HG02981 (cell line): ENCODE measurements around the gene KLKB1.
A peak's percentile ranks its signal among the peaks of the same experiment; 100 is the strongest.

ENCODE experiments used
- ATAC-seq: cut with Tn5 transposase; IDR thresholded peaks from one replicate; pipeline ENCODE4 v1.9.1; 2021; ENCODE audit warnings: mild to moderate bottlenecking, moderate library complexity; ENCODE audit not compliant: unreplicated experiment

The KLKB1 gene

GRCh38 chr4:186227221-186227620 lies at the start of gene KLKB1:
Gene KLKB1, plus strand, starts transcription at chr4:186227507. Its CDS starts 689 bp downstream, at chr4:186228196.
- ATAC-seq = no peak

DNA sequence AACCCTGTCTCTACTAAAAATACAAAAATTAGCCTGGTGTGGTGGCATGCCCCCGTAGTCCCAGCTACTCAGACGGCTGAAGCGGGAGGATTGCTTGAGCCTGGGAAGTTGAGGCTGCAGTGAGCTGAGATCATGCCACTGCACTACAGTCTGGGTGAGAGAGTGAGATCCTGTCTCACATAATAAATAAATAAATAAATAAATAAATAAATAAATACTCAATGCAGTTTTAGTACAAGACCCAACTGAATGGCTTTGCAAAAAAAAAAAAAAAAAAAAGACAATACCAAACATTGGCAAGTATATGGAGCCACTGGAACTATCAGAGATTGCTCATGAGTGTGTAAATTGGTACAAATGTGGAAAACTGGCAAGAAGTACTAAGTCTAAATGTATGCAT lies 39.2 kb upstream of the KLKB1 start:
- no peak for ATAC-seq

GRCh38 chr4:186189656-186190055 lies 37.7 kb upstream of the KLKB1 start:
- ATAC-seq = no peak

- peak; percentile 29 for ATAC-seq
These were observed 36.6 kb upstream of the KLKB1 start for GRCh38 chr4:186190581-186191199.

GRCh38 chr4:186191200-186192065 lies 35.9 kb upstream of the KLKB1 start, which contains the start of gene CYP4V2:
Gene CYP4V2, plus strand, starts transcription at chr4:186191567. Its CDS starts 257 bp downstream, at chr4:186191824.
- ATAC-seq = peak; percentile 85

- peak; percentile 9 for ATAC-seq
These were observed 35.2 kb upstream of the KLKB1 start for GRCh38 chr4:186192066-186192612.

- ATAC-seq = no peak
These were observed 33.5 kb upstream of the KLKB1 start for GRCh38 chr4:186193851-186194250.

DNA sequence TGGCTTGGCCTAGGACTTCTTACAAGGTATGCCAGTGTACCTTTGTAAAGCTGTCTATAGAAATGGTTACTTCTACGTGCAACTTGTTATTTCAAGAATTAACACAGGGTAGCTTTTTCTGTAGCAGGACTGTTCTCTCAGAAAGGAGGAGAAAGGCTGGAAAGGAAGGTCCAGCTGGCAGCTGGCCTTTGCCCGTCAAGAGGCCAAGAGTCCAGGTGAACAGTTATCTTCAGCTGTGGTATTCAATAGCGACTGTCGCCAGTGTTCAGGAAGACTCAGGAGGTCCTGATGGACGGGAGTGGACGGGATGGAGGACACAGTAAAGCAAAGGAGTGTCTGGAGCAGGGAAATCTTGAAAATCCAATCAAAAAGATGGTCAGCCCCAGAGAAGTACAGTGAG lies 31.2 kb upstream of the KLKB1 start:
- ATAC-seq = no peak

DNA sequence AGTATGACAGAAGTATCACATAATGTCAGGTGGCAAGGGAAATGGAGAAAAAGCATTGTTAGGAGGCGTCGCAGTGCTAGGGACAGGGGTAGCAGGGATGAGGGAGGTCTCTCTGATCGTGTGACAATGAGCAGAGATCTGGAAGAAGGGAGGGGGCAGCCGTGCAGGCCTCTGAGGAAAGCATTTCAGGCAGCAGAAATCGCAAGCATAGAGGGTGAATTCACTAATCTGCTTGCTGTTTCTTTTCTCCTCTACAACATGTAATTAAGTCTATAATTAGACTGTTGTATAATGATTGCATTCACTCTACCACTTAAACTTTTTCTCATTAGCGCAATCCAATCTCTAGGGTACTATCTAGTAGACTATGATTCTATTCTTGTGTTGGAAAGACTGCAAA lies 26.8 kb upstream of the KLKB1 start:
- no peak for ATAC-seq

GRCh38 chr4:186201010-186201409 lies 26.3 kb upstream of the KLKB1 start:
- ATAC-seq = no peak

DNA sequence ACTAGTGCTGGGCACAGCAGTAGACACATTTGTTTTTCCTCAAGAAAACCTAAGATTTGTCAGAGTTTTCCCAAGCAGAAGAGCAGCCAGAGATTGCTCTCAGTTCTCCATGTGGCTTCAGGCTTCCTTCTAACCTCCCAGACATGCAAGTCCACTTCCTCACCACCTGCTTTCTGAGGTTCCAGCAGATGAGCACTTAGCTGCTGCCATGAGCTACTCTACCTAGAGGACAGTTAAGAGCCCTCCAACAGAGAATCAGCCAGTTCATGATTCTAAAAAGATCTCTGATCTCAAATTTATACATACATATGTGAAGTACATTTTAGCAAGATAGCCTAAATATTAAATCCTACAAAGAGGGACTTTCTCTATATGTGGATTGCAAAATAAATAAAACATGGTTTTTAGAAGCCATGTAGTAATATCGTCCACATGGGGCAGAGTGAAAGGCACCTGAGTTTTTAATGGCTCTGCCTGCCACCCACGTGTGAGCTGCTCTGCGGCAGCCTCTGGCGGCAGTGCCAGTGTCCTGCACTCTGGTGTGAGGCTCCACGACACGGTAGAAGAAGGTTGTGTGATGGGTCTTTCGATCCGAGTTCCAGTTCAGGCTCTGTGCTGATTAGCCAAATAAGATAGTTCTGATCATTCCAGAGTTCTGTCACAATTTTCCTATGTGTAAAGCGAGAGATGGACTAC lies 25.6 kb upstream of the KLKB1 start:
- ATAC-seq = peak; percentile 92

DNA sequence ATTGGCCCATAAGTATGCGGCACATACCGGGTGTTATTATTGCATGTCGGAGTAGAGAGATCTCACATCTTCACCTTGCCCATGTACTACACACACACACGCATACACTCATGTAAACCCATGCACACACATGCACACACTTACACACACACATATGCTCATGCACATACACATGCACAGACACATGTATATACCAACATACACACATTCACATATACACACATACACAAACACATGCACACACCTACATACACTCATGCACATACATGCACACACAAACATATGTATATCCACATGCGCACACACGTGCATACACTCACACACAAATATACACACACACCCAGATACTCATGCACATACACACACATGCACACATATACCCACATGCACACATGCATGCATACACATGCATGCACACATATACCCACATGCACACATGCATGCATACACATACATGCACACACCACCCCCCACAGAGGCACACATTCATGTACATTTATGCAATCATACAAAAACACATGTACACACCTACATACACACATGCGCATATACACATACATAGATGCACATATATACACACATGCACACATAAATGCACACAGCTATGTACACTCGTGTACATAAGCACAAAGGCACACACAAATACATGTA lies 24.7 kb upstream of the KLKB1 start:
- no peak for ATAC-seq

DNA sequence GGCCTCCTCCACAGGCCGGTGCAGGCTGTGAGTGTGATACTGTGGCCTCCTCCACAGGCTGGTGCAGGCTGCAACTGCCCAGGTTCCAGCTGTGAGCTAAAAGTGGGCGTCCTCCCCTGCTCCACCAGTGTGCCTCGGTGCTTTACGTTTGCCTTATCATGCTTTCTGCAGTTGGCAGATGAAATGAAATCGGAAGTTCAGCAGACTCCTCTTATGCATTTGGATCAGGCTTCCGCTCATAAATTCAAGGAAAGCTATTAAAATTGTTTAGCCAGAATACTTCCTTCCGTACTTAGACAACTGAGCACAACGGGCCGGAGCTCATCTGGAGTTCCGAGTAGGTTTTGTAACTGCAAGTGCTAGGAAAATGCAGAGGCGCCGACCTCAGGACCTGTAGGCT lies 23.9 kb upstream of the KLKB1 start:
- no peak for ATAC-seq

- peak; percentile 56 for ATAC-seq
These were observed 23.2 kb upstream of the KLKB1 start for GRCh38 chr4:186204103-186204559.

DNA sequence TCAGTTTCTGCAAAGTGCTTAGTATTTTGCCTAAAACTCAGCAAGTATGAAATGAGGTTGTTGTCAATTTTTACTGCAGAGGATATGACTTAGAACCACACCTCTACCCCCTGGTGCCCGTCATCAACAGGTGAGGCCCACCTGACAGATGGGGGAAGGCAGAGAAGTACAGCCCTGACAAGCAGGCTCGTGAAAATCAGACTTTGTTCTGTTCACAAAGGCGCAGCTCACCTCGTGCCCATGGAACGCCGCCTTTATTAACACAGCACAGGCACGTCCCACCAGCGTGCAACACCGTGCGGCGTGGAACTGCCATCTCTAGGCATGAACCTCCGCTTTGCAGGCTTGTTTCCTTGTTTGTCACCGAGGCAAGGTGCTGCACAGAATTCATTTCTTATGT lies 22.6 kb upstream of the KLKB1 start:
- ATAC-seq = no peak

- no peak for ATAC-seq
These were observed 22.2 kb upstream of the KLKB1 start for GRCh38 chr4:186205156-186205555.

DNA sequence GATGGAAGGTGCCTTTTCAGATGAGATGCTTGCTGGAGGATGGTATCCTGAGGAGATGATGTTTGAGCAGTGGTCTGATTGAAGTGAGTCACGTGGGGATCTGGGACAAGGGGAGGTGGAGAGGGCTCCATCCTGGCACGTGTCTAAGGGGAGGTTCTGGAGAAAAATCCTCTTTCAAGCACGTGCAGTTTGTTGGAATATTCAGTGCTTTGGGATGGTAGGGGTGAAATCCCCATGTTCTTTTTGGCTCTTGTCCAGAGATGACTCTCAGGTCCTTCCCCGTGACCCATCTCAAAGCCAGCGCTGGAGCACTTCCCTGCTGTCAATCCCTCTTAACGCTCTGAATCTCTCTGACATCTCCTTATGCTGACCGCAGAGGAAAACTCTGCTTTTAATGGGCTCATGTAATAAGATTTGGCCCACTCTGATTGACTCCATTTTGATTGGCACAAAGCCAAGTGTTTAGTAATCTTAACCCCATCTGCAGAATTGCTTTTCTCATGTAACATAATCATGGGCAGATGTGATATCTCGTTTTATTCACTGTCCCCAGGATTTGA lies 10.8 kb upstream of the KLKB1 start:
- ATAC-seq = no peak

DNA sequence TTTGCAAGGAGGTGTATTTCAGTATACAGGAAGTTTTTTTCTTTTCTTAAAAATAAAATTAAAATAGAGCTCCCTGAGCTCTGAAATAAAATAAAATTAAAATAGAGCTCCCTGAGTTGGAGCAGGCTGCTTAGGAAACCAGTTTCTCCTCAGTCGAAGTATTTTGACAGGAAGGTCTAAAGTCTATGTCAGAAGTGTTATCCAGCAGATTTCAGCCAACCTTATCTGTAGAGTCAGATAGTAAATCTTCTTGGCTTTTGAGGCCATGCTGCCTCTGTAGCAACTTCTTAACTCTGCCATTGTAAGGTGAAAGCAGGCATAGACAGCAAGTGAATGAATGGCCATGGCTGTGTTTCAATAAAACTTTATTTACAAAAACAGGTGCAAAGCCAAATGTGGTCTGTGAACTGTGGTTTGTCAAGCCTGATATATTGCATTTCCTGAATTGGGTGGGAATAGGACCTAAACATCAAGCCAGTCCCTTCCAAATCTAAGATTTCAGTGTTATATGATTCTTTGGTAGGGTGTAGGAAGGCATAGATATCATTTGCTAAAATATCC lies 9.5 kb upstream of the KLKB1 start:
- no peak for ATAC-seq

DNA sequence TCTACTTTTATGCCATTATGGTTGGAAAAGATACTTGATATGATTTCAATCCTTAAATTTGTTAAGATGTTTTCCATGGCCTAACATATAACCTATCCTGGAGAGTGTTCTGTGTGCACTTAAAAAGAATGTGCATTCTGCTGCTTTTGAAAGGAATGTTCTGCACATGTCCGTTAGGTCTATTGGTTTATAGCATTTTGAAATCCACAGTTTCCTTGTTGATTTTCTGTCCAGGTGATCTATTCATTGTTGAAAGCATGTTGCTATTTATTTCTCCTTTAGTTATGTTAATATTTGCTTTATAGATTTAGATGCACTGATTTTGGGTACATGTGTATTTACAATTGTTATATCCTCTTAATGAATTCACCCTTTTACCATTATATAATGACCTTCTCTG lies 5.7 kb upstream of the KLKB1 start:
- no peak for ATAC-seq

DNA sequence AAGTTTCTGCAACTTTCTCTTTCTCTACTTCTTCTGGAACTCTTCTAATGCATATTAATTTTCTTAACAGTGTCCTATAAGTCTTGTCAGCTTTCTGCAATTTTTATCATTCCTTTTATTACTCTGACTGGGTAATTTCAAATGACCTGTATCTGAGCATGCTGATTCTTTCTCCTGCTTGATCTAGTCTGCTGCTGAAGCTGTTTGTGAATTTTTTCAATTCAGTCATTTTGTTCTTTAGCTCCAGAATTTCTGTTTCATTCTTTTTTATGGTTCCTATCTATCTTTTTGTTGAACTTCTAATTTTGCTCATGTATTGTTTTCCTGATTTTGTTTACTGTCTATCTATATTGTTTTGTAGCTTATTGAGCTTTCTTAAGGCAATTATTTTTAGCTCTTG lies 1.5 kb upstream of the KLKB1 start:
- ATAC-seq = no peak
